T-cell (primary cell): ENCODE data around the gene SORD. TPM values are rescaled to one million over a fixed set of nuclear protein-coding genes. Genes with fewer than 3 reads are reported as not detected.
"Not testable (repeated sequence)": the region's sequence is repeated elsewhere in the genome, so short reads cannot be mapped to it uniquely, and the experiment has no call there.

Source experiments
- ATAC-seq, 4 experiments: fragments of 200-7000 bp in 3 of 4; fragments of 150-1000 bp in 1 of 4; cut with Tn5 transposase; replicated peaks in 1 of 4; 1 replicate in 3 of 4; 2 replicates in 1 of 4; pipeline ENCODE4 v1.10.0; 2021; ENCODE audit warnings: moderate library complexity in 3 of 4, mild to moderate bottlenecking in 2 of 4, moderate number of reproducible peaks in 1 of 4
- CTCF ChIA-PET, 2 donors: fragments of 300-600 bp; sonication (Branson Sonifier 250); formaldehyde crosslinking; loops; one replicate each; lab custom pipeline; 2022; ENCODE audit warnings: antibody characterized with exemption in 2 of 2; lab: Charles Lee
- POLR2A ChIA-PET, 2 donors: fragments of 300-600 bp; sonication (Branson Sonifier 250); formaldehyde crosslinking; loops; one replicate each; lab custom pipeline; 2022; ENCODE audit warnings: antibody characterized with exemption in 2 of 2; lab: Charles Lee
- DNase-seq, 35 experiments: peaks; one replicate each; pipeline versions ENCODE4 v3.0.0 to v3.0.0-alpha.2; 2013 to 2023
- H3K27ac ChIP-seq: one replicate; pipeline ENCODE4 v1.5.1; 2013; ENCODE audit warnings: low read length
- H3K27me3 ChIP-seq, 2 experiments: replicated peaks in 1 of 2; 1 replicate in 1 of 2; 2 replicates in 1 of 2; pipeline versions ENCODE4 v1.6.1 to v1.7.0; 2013; ENCODE audit warnings: low read length in 1 of 2, mixed read lengths in 1 of 2; ENCODE audit not compliant: control insufficient read depth in 2 of 2, insufficient read depth in 2 of 2; ENCODE audit errors: extremely low read depth in 1 of 2
- H3K36me3 ChIP-seq, 2 donors: 1 replicate in 1 of 2; 2 replicates in 1 of 2; pipeline versions ENCODE4 v1.6.1 to v1.7.0; 2013; ENCODE audit warnings: low read length in 1 of 2; ENCODE audit not compliant: control insufficient read depth in 2 of 2, insufficient read depth in 1 of 2; ENCODE audit errors: extremely low read depth in 1 of 2
- H3K4me1 ChIP-seq, 2 experiments: 1 replicate in 1 of 2; 2 replicates in 1 of 2; pipeline versions ENCODE4 v1.6.1 to v1.7.0; 2013; ENCODE audit warnings: low read length in 2 of 2, mixed read lengths in 1 of 2; ENCODE audit not compliant: insufficient read depth in 2 of 2, control insufficient read depth in 1 of 2; ENCODE audit errors: extremely low read depth in 1 of 2
- H3K4me3 ChIP-seq, 2 donors: 1 replicate in 1 of 2; 2 replicates in 1 of 2; pipeline versions ENCODE4 v1.5.1 to v1.7.0; 2013; ENCODE audit warnings: mild to moderate bottlenecking in 2 of 2, low read length in 1 of 2, moderate library complexity in 1 of 2; ENCODE audit not compliant: control insufficient read depth in 1 of 2; ENCODE audit errors: extremely low read depth in 1 of 2
- H3K9me3 ChIP-seq: 2 replicates; pipeline ENCODE4 v1.7.0; 2013
- H3K27ac Mint-ChIP-seq, 2 donors: one replicate each; pipeline ENCODE4 v1.8.0; 2020 to 2021; ENCODE audit warnings: mild to moderate bottlenecking in 2 of 2, mixed read lengths in 2 of 2
- H3K27me3 Mint-ChIP-seq, 2 donors: one replicate each; pipeline ENCODE4 v1.8.0; 2021 to 2022; ENCODE audit warnings: mixed read lengths in 2 of 2
- H3K36me3 Mint-ChIP-seq: one replicate; pipeline ENCODE4 v1.8.0; 2021; ENCODE audit warnings: mixed read lengths
- H3K4me1 Mint-ChIP-seq, 3 donors: one replicate each; pipeline ENCODE4 v1.8.0; 2020 to 2022; ENCODE audit warnings: mixed read lengths in 3 of 3, mild to moderate bottlenecking in 1 of 3
- H3K4me3 Mint-ChIP-seq, 3 donors: one replicate each; pipeline ENCODE4 v1.8.0; 2020 to 2022; ENCODE audit warnings: mild to moderate bottlenecking in 3 of 3, mixed read lengths in 3 of 3, moderate library complexity in 3 of 3
- H3K9me3 Mint-ChIP-seq, 3 donors: one replicate each; pipeline ENCODE4 v1.8.0; 2020 to 2022; ENCODE audit warnings: mixed read lengths in 3 of 3
- WGBS: methylation state at CpG from one replicate; pipeline ENCODE4 v1.1.5; 2013; ENCODE audit warnings: missing lambda C conversion rate; ENCODE audit not compliant: insufficient coverage; 5-methylcytosine and 5-hydroxymethylcytosine counted together
- total RNA-seq, 35 experiments: library from RNA in 6 of 35; stranded (reverse) in 6 of 35; fragments of 120-200 nt in 1 of 35; gene quantifications; one replicate each; pipeline versions ENCODE4 v1.2.1 to v1.2.4 and lab custom pipeline; 2013 to 2026

SORD gene
- total RNA-seq, 5 donors from 2014 or later (not counting 1 experiment from before 2014, with no cell fraction given) = 2.6 to 6.0 (median 5.1) TPM

- POLR2A ChIA-PET, DNase-seq, H3K9me3 Mint-ChIP-seq, H3K27ac ChIP-seq, CTCF ChIA-PET, H3K4me1 ChIP-seq, H3K36me3 Mint-ChIP-seq, H3K4me3 Mint-ChIP-seq, H3K36me3 ChIP-seq, H3K9me3 ChIP-seq, H3K27me3 ChIP-seq, ATAC-seq, H3K4me3 ChIP-seq, H3K27ac Mint-ChIP-seq: not testable (repeated sequence)
- Mint-ChIP-seq H3K27me3 (peaks cover 14 to 18% of the 10 kb centered on the region in 2 donors), H3K4me1 (peaks cover 0 to 17% (median 0%) of the 10 kb centered on the region in 3 donors)
- no CpG with 5 or more reads among the region's 1 CpG for WGBS
Observed at GRCh38 chr15:44987711-44988110, 35.3 kb upstream of the SORD start.

- H3K4me3 Mint-ChIP-seq, H3K9me3 Mint-ChIP-seq, CTCF ChIA-PET, H3K27ac Mint-ChIP-seq, H3K27ac ChIP-seq, H3K4me1 ChIP-seq, H3K9me3 ChIP-seq, DNase-seq, H3K27me3 ChIP-seq, H3K4me3 ChIP-seq, H3K36me3 ChIP-seq, ATAC-seq, POLR2A ChIA-PET, H3K36me3 Mint-ChIP-seq: not testable (repeated sequence)
- H3K27me3 Mint-ChIP-seq = peaks cover 19% of the 10 kb centered on the region in 2 donors
- peaks cover 0 to 14% (median 0%) of the 10 kb centered on the region in 3 donors for H3K4me1 Mint-ChIP-seq
- WGBS = no CpG with 5 or more reads among the region's 3 CpGs
Observed at GRCh38 chr15:44988184-44988869, 34.7 kb upstream of the SORD start.

GRCh38 chr15:44988870-44989219 lies 34.1 kb upstream of the SORD start:
- H3K27me3 Mint-ChIP-seq = peaks cover 19% of the 10 kb centered on the region in 2 donors
- DNase-seq, H3K36me3 ChIP-seq, ATAC-seq, CTCF ChIA-PET, H3K4me3 Mint-ChIP-seq, H3K9me3 Mint-ChIP-seq, H3K27ac Mint-ChIP-seq, H3K4me3 ChIP-seq, H3K4me1 ChIP-seq, POLR2A ChIA-PET, H3K9me3 ChIP-seq, H3K27me3 ChIP-seq, H3K36me3 Mint-ChIP-seq, H3K27ac ChIP-seq: not testable (repeated sequence)
- peaks cover 0 to 12% (median 0%) of the 10 kb centered on the region in 3 donors for H3K4me1 Mint-ChIP-seq
- WGBS = 67% methylated on average over 1 of the region's 5 CpGs

- H3K27ac ChIP-seq, DNase-seq, H3K4me3 Mint-ChIP-seq, H3K4me3 ChIP-seq, H3K4me1 ChIP-seq, H3K27ac Mint-ChIP-seq, H3K27me3 Mint-ChIP-seq, H3K36me3 ChIP-seq, ATAC-seq, H3K9me3 Mint-ChIP-seq, H3K36me3 Mint-ChIP-seq, H3K9me3 ChIP-seq, CTCF ChIA-PET, H3K4me1 Mint-ChIP-seq, POLR2A ChIA-PET, H3K27me3 ChIP-seq: not testable (repeated sequence)
- WGBS = no CpG with 5 or more reads among the region's 3 CpGs
Observed at GRCh38 chr15:44997632-44998031, 25.4 kb upstream of the SORD start.

GRCh38 chr15:44999105-44999504 lies 23.9 kb upstream of the SORD start:
- Mint-ChIP-seq H3K4me1 (no peaks in the 10 kb centered on the region), H3K36me3 (no peaks in the 10 kb centered on the region), H3K27ac (no peak overlapping the region), H3K9me3 (no peaks in the 10 kb centered on the region), H3K4me3 (no peak overlapping the region), H3K27me3 (peaks cover 0 to 3% of the 10 kb centered on the region in 2 donors)
- no peaks in the 10 kb centered on the region for H3K9me3 ChIP-seq
- no CpG with 5 or more reads among the region's 2 CpGs for WGBS
- no peak overlapping the region for H3K4me3 ChIP-seq
- POLR2A ChIA-PET = no interaction called here
- no peak overlapping the region for H3K27ac ChIP-seq
- DNase-seq = no peak
- H3K4me1 ChIP-seq = no peaks in the 10 kb centered on the region
- no peaks in the 10 kb centered on the region for H3K36me3 ChIP-seq
- H3K27me3 ChIP-seq = no peaks in the 10 kb centered on the region
- ATAC-seq = no peak
- CTCF ChIA-PET = interaction anchor here in 1 of 2 donors (0.7 kb wide), 1 partner anchor 102 kb away, joined by 3 read pairs; no protein-coding TSS in a partner anchor

- H3K9me3 ChIP-seq, ATAC-seq, H3K27ac Mint-ChIP-seq, H3K9me3 Mint-ChIP-seq, H3K36me3 ChIP-seq, H3K27me3 Mint-ChIP-seq, H3K27ac ChIP-seq, H3K36me3 Mint-ChIP-seq, H3K4me1 ChIP-seq, H3K27me3 ChIP-seq, H3K4me1 Mint-ChIP-seq, CTCF ChIA-PET, POLR2A ChIA-PET, DNase-seq, H3K4me3 Mint-ChIP-seq, H3K4me3 ChIP-seq: not testable (repeated sequence)
- 78% methylated on average over 1 of the region's 1 CpG for WGBS
Observed at GRCh38 chr15:45001180-45001579, 21.8 kb upstream of the SORD start.
